Right cardiac atrium (tissue), 5 donors: ENCODE measurements around the gene SPHKAP. TPM values are rescaled to one million over a fixed set of nuclear protein-coding genes. Genes with fewer than 3 reads are reported as not detected.

Experiments
- ATAC-seq, 2 donors: fragments of 200-7000 bp; cut with Tn5 transposase; one replicate each; pipeline versions ENCODE4 v1.8.0 to v1.9.1; 2020; ENCODE audit warnings: moderate library complexity in 2 of 2, mild to moderate bottlenecking in 1 of 2
- DNase-seq, 3 donors: peaks; one replicate each; pipeline ENCODE4 v3.0.0-alpha.2; 2020
- H3K27ac ChIP-seq: one replicate; pipeline ENCODE4 v1.5.1; 2013; ENCODE audit warnings: mild to moderate bottlenecking, low read length, control low read depth, moderate library complexity
- H3K27me3 ChIP-seq: one replicate; pipeline ENCODE4 v1.6.1; 2013; ENCODE audit not compliant: control insufficient read depth, insufficient read depth
- H3K4me1 ChIP-seq: one replicate; pipeline ENCODE4 v1.6.1; 2013; ENCODE audit warnings: low read length; ENCODE audit not compliant: control insufficient read depth, insufficient read depth
- H3K4me3 ChIP-seq: one replicate; pipeline ENCODE4 v1.5.1; 2013; ENCODE audit warnings: low read length, control low read depth
- H3K9me3 ChIP-seq: one replicate; pipeline ENCODE4 v1.6.1; 2013; ENCODE audit warnings: low read length; ENCODE audit not compliant: control insufficient read depth
- WGBS: extraction: QIAGEN DNeasy Blood & Tissue Kit; methylation state at CpG from one replicate; pipeline ENCODE4 v1.1.7; 2013; 5-methylcytosine and 5-hydroxymethylcytosine counted together
- intact Hi-C, 4 donors: fragments of 100-400 bp; cut with DNase I; formaldehyde crosslinking; loops; one replicate each; pipeline versions ENCODE4 v1.11.0 to v1.14.0; 2022 to 2023
- polyA plus RNA-seq: library from polyadenylated mRNA; stranded (reverse); fragments of 200-250 nt; gene quantifications from one replicate; pipeline ENCODE4 v1.2.3, GENCODE V29; 2013
- total RNA-seq, 4 donors: library from RNA; stranded (reverse); fragmentation: NEBNext Ultra II Directional; extraction: Animal tissue kit (Norgen Biotek cat#: 25700); gene quantifications; one replicate each; pipeline ENCODE4 v1.2.1, GENCODE V29; 2021
- donor health status: healthy with polysubstance abuse.
- donor health status: DM: no; HTN: yes; CAD: no.
- donor health status: DM: no; HTN: no; CAD: no.
- donor health status: DM: no; HTN: yes; CAD: no; lungs with severe emphysema.
- donor health status: DM: yes; HTN: yes; CAD: no.

SPHKAP gene
- total and polyA plus RNA-seq, 5 donors: 16.1 to 79.4 (median 36.6) TPM

GRCh38 chr2:228037915-228038314, 143.6 kb downstream of the SPHKAP start:
- Histone ChIP-seq H3K4me3 (no peak overlapping the region), H3K9me3 (no peaks in the 10 kb centered on the region), H3K27ac (no peak overlapping the region), H3K4me1 (no peaks in the 10 kb centered on the region), H3K27me3 (no peaks in the 10 kb centered on the region)
- WGBS: 45% methylated on average over 3 of the region's 3 CpGs
- no peak for ATAC-seq
- DNase-seq: no peak
- intact Hi-C loops: no loop called here

- H3K4me1 ChIP-seq: no peaks in the 10 kb centered on the region
- 81% methylated on average over 6 of the region's 6 CpGs for WGBS
- no peak overlapping the region for H3K4me3 ChIP-seq
- no peaks in the 10 kb centered on the region for H3K27me3 ChIP-seq
- DNase-seq (no peak), ATAC-seq (no peak)
- intact Hi-C loops: no loop called here
- no peak overlapping the region for H3K27ac ChIP-seq
- no peaks in the 10 kb centered on the region for H3K9me3 ChIP-seq
These were observed 157.9 kb downstream of the SPHKAP start for GRCh38 chr2:228023619-228024018.

- no peaks in the 10 kb centered on the region for H3K9me3 ChIP-seq
- H3K4me1 ChIP-seq: no peaks in the 10 kb centered on the region
- DNase-seq (no peak), ATAC-seq (peak in 1 of 2 donors; percentile 61)
- H3K4me3 ChIP-seq: no peak overlapping the region
- intact Hi-C loops: no loop called here
- 48% methylated on average over 7 of the region's 7 CpGs for WGBS
- H3K27ac ChIP-seq: no peak overlapping the region
- H3K27me3 ChIP-seq: no peaks in the 10 kb centered on the region
These were observed 163.2 kb downstream of the SPHKAP start for GRCh38 chr2:228018311-228018710.

GRCh38 chr2:228017784-228018183, 163.7 kb downstream of the SPHKAP start:
- no peaks in the 10 kb centered on the region for H3K4me1 ChIP-seq
- WGBS: 75% methylated on average over 14 of the region's 14 CpGs

GRCh38 chr2:228016402-228016801, 165.1 kb downstream of the SPHKAP start:
- ATAC-seq: no peak
- Histone ChIP-seq H3K9me3 (no peaks in the 10 kb centered on the region), H3K27me3 (no peaks in the 10 kb centered on the region), H3K27ac (no peak overlapping the region), H3K4me1 (no peaks in the 10 kb centered on the region), H3K4me3 (no peak overlapping the region)
- 64% methylated on average over 10 of the region's 10 CpGs for WGBS
- intact Hi-C loops: no loop called here
- no peak for DNase-seq

More at GRCh38 chr2:228017784-228018183, 163.7 kb downstream of the SPHKAP start:
- no peak overlapping the region for H3K4me3 ChIP-seq
- no peaks in the 10 kb centered on the region for H3K27me3 ChIP-seq
- intact Hi-C loops: no loop called here
- DNase-seq (no peak), ATAC-seq (no peak)
- H3K9me3 ChIP-seq: no peaks in the 10 kb centered on the region
- no peak overlapping the region for H3K27ac ChIP-seq

GRCh38 chr2:228015741-228016140, 165.7 kb downstream of the SPHKAP start:
- WGBS: 83% methylated on average over 1 of the region's 1 CpG
- H3K27ac ChIP-seq: no peak overlapping the region
- H3K4me1 ChIP-seq: no peaks in the 10 kb centered on the region
- no peak overlapping the region for H3K4me3 ChIP-seq
- ATAC-seq (no peak), DNase-seq (no peak)
- intact Hi-C loops: no loop called here
- H3K27me3 ChIP-seq: no peaks in the 10 kb centered on the region
- no peaks in the 10 kb centered on the region for H3K9me3 ChIP-seq

GRCh38 chr2:227996366-227996765, 185.1 kb downstream of the SPHKAP start:
- WGBS: 18% methylated on average over 3 of the region's 3 CpGs
- no peaks in the 10 kb centered on the region for H3K9me3 ChIP-seq
- ATAC-seq (no peak), DNase-seq (no peak)
- H3K27me3 ChIP-seq: no peaks in the 10 kb centered on the region
- H3K27ac ChIP-seq: no peak overlapping the region
- intact Hi-C loops: no loop called here
- H3K4me3 ChIP-seq: no peak overlapping the region
- H3K4me1 ChIP-seq: no peaks in the 10 kb centered on the region

GRCh38 chr2:227990937-227991336, 190.6 kb downstream of the SPHKAP start:
- WGBS: 73% methylated on average over 4 of the region's 4 CpGs
- Histone ChIP-seq H3K4me1 (no peaks in the 10 kb centered on the region), H3K9me3 (no peaks in the 10 kb centered on the region), H3K27me3 (no peaks in the 10 kb centered on the region), H3K4me3 (no peak overlapping the region), H3K27ac (no peak overlapping the region)
- ATAC-seq (no peak), DNase-seq (no peak)
- intact Hi-C loops: no loop called here

GRCh38 chr2:227973241-227973640, 208.2 kb downstream of the SPHKAP start:
- WGBS: 80% methylated on average over 3 of the region's 3 CpGs
- Histone ChIP-seq H3K9me3 (no peaks in the 10 kb centered on the region), H3K4me3 (no peak overlapping the region), H3K27ac (no peak overlapping the region), H3K4me1 (no peaks in the 10 kb centered on the region), H3K27me3 (no peaks in the 10 kb centered on the region)
- no peak for ATAC-seq
- intact Hi-C loops: no loop called here
- no peak for DNase-seq

GRCh38 chr2:227971619-227972230, 209.8 kb downstream of the SPHKAP start:
- DNase-seq (no peak), ATAC-seq (no peak)
- no peaks in the 10 kb centered on the region for H3K4me1 ChIP-seq
- 81% methylated on average over 7 of the region's 7 CpGs for WGBS
- H3K27ac ChIP-seq: no peak overlapping the region
- intact Hi-C loops: no loop called here
- no peaks in the 10 kb centered on the region for H3K27me3 ChIP-seq
- H3K4me3 ChIP-seq: no peak overlapping the region
- H3K9me3 ChIP-seq: no peaks in the 10 kb centered on the region

- no peaks in the 10 kb centered on the region for H3K4me1 ChIP-seq
- no peaks in the 10 kb centered on the region for H3K27me3 ChIP-seq
- intact Hi-C loops: no loop called here
- H3K27ac ChIP-seq: no peak overlapping the region
- DNase-seq: no peak
- WGBS: 67% methylated on average over 3 of the region's 3 CpGs
- ATAC-seq: no peak
- H3K9me3 ChIP-seq: no peaks in the 10 kb centered on the region
- H3K4me3 ChIP-seq: no peak overlapping the region
These were observed 221.2 kb downstream of the SPHKAP start for GRCh38 chr2:227960317-227960716.

- ATAC-seq (no peak), DNase-seq (no peak)
- H3K4me1 ChIP-seq: no peaks in the 10 kb centered on the region
- WGBS: 70% methylated on average over 2 of the region's 2 CpGs
- no peak overlapping the region for H3K4me3 ChIP-seq
- no peak overlapping the region for H3K27ac ChIP-seq
- intact Hi-C loops: no loop called here
- no peaks in the 10 kb centered on the region for H3K27me3 ChIP-seq
- H3K9me3 ChIP-seq: no peaks in the 10 kb centered on the region
These were observed 238.5 kb downstream of the SPHKAP start for GRCh38 chr2:227942965-227943364.
